ENCODE data around the gene NPAS3.

GRCh38 chr14:33464254-33464962 lies 525.7 kb downstream of the NPAS3 start:
- TF ChIP-seq, protein P1, sequence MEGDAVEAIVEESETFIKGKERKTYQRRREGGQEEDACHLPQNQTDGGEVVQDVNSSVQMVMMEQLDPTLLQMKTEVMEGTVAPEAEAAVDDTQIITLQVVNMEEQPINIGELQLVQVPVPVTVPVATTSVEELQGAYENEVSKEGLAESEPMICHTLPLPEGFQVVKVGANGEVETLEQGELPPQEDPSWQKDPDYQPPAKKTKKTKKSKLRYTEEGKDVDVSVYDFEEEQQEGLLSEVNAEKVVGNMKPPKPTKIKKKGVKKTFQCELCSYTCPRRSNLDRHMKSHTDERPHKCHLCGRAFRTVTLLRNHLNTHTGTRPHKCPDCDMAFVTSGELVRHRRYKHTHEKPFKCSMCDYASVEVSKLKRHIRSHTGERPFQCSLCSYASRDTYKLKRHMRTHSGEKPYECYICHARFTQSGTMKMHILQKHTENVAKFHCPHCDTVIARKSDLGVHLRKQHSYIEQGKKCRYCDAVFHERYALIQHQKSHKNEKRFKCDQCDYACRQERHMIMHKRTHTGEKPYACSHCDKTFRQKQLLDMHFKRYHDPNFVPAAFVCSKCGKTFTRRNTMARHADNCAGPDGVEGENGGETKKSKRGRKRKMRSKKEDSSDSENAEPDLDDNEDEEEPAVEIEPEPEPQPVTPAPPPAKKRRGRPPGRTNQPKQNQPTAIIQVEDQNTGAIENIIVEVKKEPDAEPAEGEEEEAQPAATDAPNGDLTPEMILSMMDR (conservative IDR thresholded peaks at IDR 0.05), result no peak
- no peak for TF ChIP-seq EZH2 (IDR thresholded peaks at IDR 0.05; ENCODE audit: low read depth)
